Heart right ventricle (tissue), 16 donors: Measurements from ENCODE around the gene ASPSCR1. TPM values are rescaled to one million over a fixed set of nuclear protein-coding genes. Genes with fewer than 3 reads are reported as not detected.

Experiments
- ATAC-seq, 8 donors: fragments of 200-7000 bp; cut with Tn5 transposase; one replicate each; pipeline ENCODE4 v1.9.1; 2020; ENCODE audit warnings: mild to moderate bottlenecking in 8 of 8, moderate library complexity in 8 of 8, moderate number of reproducible peaks in 1 of 8
- DNase-seq, 2 donors: peaks; one replicate each; pipeline ENCODE4 v3.0.0-alpha.2; 2020
- H3K27ac ChIP-seq, 10 donors: fragments of 200-600 bp; sonication (generic) in 2 of 10; one replicate each; pipeline versions ENCODE4 v1.5.0 to v1.8.0; 2020 to 2022; ENCODE audit warnings: mild to moderate bottlenecking in 3 of 10
- H3K27me3 ChIP-seq, 7 donors: fragments of 200-600 bp; one replicate each; pipeline ENCODE4 v1.8.0; 2021 to 2022; ENCODE audit warnings: mild to moderate bottlenecking in 2 of 7
- H3K36me3 ChIP-seq, 9 donors: fragments of 200-600 bp; sonication (generic) in 1 of 9; one replicate each; pipeline versions ENCODE4 v1.5.0 to v1.8.0; 2020 to 2022; ENCODE audit warnings: mild to moderate bottlenecking in 2 of 9
- H3K4me1 ChIP-seq, 9 donors: fragments of 200-600 bp; sonication (generic) in 1 of 9; one replicate each; pipeline versions ENCODE4 v1.5.0 to v1.8.0; 2020 to 2022; ENCODE audit warnings: mild to moderate bottlenecking in 4 of 9
- H3K4me3 ChIP-seq, 10 donors: fragments of 200-600 bp; sonication (generic) in 2 of 10; one replicate each; pipeline versions ENCODE4 v1.5.0 to v1.8.0; 2020 to 2022; ENCODE audit warnings: mild to moderate bottlenecking in 7 of 10, moderate library complexity in 2 of 10
- H3K9me3 ChIP-seq, 11 donors: fragments of 200-600 bp in 10 of 11; sonication (generic) in 2 of 11; one replicate each; pipeline versions ENCODE4 v1.5.0 to v1.8.0; 2013 to 2022; ENCODE audit warnings: mild to moderate bottlenecking in 2 of 11, control low read depth in 1 of 11, moderate library complexity in 1 of 11
- CTCF ChIP-seq, 9 donors: fragments of 200-600 bp; sonication (generic) in 2 of 9; IDR thresholded peaks; one replicate each; pipeline versions ENCODE4 v1.5.0 to v1.8.0; 2021 to 2022; ENCODE audit warnings: antibody characterized with exemption in 9 of 9, mild to moderate bottlenecking in 5 of 9, moderate library complexity in 1 of 9
- WGBS, 2 donors: extraction: QIAGEN DNeasy Blood & Tissue Kit; methylation state at CpG; one replicate each; pipeline ENCODE4 v1.1.7; 2013; ENCODE audit warnings: inconsistent platforms in 1 of 2; 5-methylcytosine and 5-hydroxymethylcytosine counted together
- intact Hi-C, 10 donors: fragments of 100-400 bp; cut with DNase I; formaldehyde crosslinking; loops; one replicate each; pipeline versions ENCODE4 v1.11.1 to v1.14.2; 2022
- polyA plus RNA-seq, 2 donors: library from polyadenylated mRNA; stranded (reverse); fragments of 200-250 nt; gene quantifications; one replicate each; pipeline ENCODE4 v1.2.3, GENCODE V29; 2013
- total RNA-seq, 10 donors: library from RNA; stranded (reverse); fragmentation: NEBNext Ultra II Directional in 3 of 10; extraction: Animal tissue kit (Norgen Biotek cat#: 25700) in 3 of 10; gene quantifications; one replicate each; pipeline versions ENCODE4 v1.2.1 to v1.2.4, GENCODE V29; 2021 to 2023
- donor health status: Arrhythmogenic right ventricular cardiomyopathy.
- donor health status: ischemic (EF 13 %, LVEDD 7.1; RV severe dilation, severe dysfunction).
- donor health status: healthy with polysubstance abuse.
- donor health status: DM: no; HTN: yes; CAD: no.
- donor health status: DM: no; HTN: no; CAD: no.
- donor health status: ischemic (EF 25% LVEDD 6.9; RV normal size, moderate dysfunction).
- donor health status: ischemic (EF 25% LVEDD 5.7; RV mildly dilated, moderate dysfunction).
- donor health status: healthy.
- donor health status: DM: yes; HTN: yes; CAD: no.
- donor health status: Ischemic cardiomyopathy.
- donor health status: ischemic (EF 35%, LVEDD 5.7; RV mildly dilated, moderate dysfunction).
- donor health status: nonischemic (EF 11% LVEDD 7.7; RV severe dilation, severe dysfunction).
- donor health status: DM: yes; HTN: yes; CAD: no.
- donor health status: PGD.
- donor health status: ischemic (EF 29% LVEDD 5.4; RV normal size, mild dysfunction).
- donor health status: nonischemic (EF 23%, LVEDD 6.1; RV moderate dilation, normal function).

The ASPSCR1 gene
- total and polyA plus RNA-seq, 12 donors, result 19.9 to 115 (median 25.1) TPM

- intact Hi-C loops, result no loop called here
- no peak for DNase-seq
- H3K36me3 ChIP-seq, result peaks cover 0 to 32% (median 0%) of the 10 kb centered on the region in 9 donors
- no peak overlapping the region for H3K4me3 ChIP-seq
- TF ChIP-seq CTCF (IDR thresholded peaks at IDR 0.05), result no peak
- H3K27ac ChIP-seq, result no peak overlapping the region
- H3K4me1 ChIP-seq, result peaks cover 4 to 31% (median 18%) of the 10 kb centered on the region in 9 donors
- ATAC-seq, result no peak
- WGBS, 2 donors, result 95% methylated on average over 29 of the region's 29 CpGs
- H3K9me3 ChIP-seq, result no peaks in the 10 kb centered on the region
- no peaks in the 10 kb centered on the region for H3K27me3 ChIP-seq
These were observed 18.2 kb downstream of the ASPSCR1 start for GRCh38 chr17:81995463-81996231.

GRCh38 chr17:81996232-81996756, 18.9 kb downstream of the ASPSCR1 start:
- no peak for ATAC-seq
- Histone ChIP-seq H3K4me3 (no peak overlapping the region), H3K4me1 (peaks cover under 1 to 25% (median 11%) of the 10 kb centered on the region in 9 donors), H3K36me3 (peaks cover 0 to 32% (median 0%) of the 10 kb centered on the region in 9 donors), H3K27ac (no peak overlapping the region), H3K9me3 (no peaks in the 10 kb centered on the region), H3K27me3 (no peaks in the 10 kb centered on the region)
- TF ChIP-seq CTCF (IDR thresholded peaks at IDR 0.05), result no peak
- 91% methylated on average over 28 of the region's 28 CpGs for WGBS, 2 donors
- intact Hi-C loops, result no loop called here
- no peak for DNase-seq

- H3K27me3 ChIP-seq, result no peaks in the 10 kb centered on the region
- no peak for TF ChIP-seq CTCF (IDR thresholded peaks at IDR 0.05)
- no peak overlapping the region for H3K27ac ChIP-seq
- H3K9me3 ChIP-seq, result no peaks in the 10 kb centered on the region
- intact Hi-C loops, result no loop called here
- H3K36me3 ChIP-seq, result peaks cover 0 to 32% (median 0%) of the 10 kb centered on the region in 9 donors
- peaks cover 0 to 23% (median 9%) of the 10 kb centered on the region in 9 donors for H3K4me1 ChIP-seq
- ATAC-seq, result no peak
- no peak overlapping the region for H3K4me3 ChIP-seq
- WGBS, 2 donors, result 95 to 96% methylated on average over 30 of the region's 30 CpGs
- no peak for DNase-seq
These were observed 19.5 kb downstream of the ASPSCR1 start for GRCh38 chr17:81996757-81997441.

GRCh38 chr17:81998212-81998611, 20.8 kb downstream of the ASPSCR1 start:
- 72 to 75% methylated on average over 7 of the region's 7 CpGs for WGBS, 2 donors
- H3K36me3 ChIP-seq, result peaks cover 0 to 32% (median 0%) of the 10 kb centered on the region in 9 donors
- ATAC-seq (no peak), DNase-seq (no peak)
- no peak overlapping the region for H3K4me3 ChIP-seq
- peaks cover 0 to 20% (median 8%) of the 10 kb centered on the region in 9 donors for H3K4me1 ChIP-seq
- no peaks in the 10 kb centered on the region for H3K27me3 ChIP-seq
- no peak for TF ChIP-seq CTCF (IDR thresholded peaks at IDR 0.05)
- no peaks in the 10 kb centered on the region for H3K9me3 ChIP-seq
- H3K27ac ChIP-seq, result no peak overlapping the region
- intact Hi-C loops, result no loop called here
